G401 (cell line): ENCODE measurements around the gene USP25. TPM values are rescaled to one million over a fixed set of nuclear protein-coding genes. Genes with fewer than 3 reads are reported as not detected.
A peak's percentile ranks its signal among the peaks of the same experiment; 100 is the strongest.

Experiments
- DNase-seq: peaks from one replicate; pipeline ENCODE4 v3.0.0-alpha.2; 2015; ENCODE audit warnings: low spot score
- in situ Hi-C: cut with HindIII; loops from 2 replicates; pipeline ENCODE4 v1.10.0; 2016; ENCODE audit warnings: low sequenced_read_pairs, mixed read lengths
- total RNA-seq: library from RNA; depleted of rRNA; stranded (reverse); fragments of >200 nt; shearing (Covaris generic); gene quantifications from 2 replicates; pipeline ENCODE4 v1.2.3, GENCODE V29; 2014

Gene USP25
- total RNA-seq, 1 experiment from 2014 or later: 27.5 TPM

DNA sequence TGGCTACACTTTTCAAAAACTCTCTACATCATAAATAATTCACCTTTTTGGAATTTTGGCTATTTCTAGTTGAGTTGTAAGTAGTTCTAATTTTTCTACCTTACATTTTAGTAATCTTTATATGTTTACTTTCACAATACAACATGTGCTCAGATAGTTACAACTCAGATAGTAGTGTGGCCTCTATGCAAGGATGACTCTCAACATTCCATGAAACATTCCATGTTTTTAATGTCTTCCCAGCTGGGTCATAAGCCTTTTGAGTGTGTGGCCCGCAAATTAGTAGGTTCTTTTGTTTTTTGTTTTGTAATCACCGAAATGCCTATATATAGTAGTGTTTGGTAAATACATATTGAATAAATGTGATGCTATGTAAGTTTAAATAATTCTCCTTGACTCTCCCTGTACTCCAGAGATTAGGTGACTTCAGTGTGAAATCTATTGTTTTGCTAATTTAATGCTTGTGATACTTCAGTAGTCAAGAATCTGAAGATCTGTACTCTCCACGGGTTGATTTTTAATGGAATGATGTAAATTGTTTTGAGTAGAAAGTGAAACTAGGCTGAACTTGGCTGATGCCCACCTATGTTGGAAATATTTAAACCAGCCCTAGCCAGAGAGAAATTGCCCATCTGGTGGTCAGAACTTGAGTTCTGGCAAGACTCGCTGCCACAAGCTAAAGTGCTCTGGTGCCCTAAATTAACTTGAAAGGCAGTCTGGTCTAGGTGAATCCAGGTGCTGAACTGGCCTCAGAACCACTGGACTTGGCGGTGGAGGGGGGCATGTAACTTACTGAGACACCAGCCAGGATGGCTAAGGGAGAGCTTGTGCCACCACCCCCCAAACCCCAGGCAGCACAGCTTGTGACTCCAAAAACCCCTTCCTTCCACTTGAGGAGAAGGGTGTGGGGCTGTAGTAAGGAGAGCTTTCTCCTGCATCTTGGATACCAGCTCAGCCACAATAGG lies 165.6 kb downstream of the USP25 start:
- DNase-seq: no peak
- in situ Hi-C loops: no loop called here

DNA sequence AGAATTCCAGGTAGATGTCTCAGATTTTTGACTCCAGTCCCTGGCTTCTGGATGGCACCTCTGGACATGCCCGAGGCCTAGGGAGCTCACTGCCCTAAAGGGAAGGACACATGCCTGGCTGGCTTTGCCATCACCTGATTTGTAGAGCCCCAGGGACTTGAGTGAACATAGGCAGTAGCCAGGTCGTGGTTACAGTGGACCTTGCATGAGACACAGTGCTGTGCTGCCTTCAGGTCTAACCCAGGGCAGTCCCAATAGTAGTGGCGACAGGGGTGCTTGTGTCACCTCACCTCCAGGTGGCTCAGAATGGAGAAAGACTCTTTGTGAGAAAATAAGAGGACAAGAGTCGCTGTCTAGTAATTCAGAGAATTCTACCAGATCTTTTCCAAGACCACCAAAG lies 166.7 kb downstream of the USP25 start:
- DNase-seq: no peak
- in situ Hi-C loops: no loop called here

DNA sequence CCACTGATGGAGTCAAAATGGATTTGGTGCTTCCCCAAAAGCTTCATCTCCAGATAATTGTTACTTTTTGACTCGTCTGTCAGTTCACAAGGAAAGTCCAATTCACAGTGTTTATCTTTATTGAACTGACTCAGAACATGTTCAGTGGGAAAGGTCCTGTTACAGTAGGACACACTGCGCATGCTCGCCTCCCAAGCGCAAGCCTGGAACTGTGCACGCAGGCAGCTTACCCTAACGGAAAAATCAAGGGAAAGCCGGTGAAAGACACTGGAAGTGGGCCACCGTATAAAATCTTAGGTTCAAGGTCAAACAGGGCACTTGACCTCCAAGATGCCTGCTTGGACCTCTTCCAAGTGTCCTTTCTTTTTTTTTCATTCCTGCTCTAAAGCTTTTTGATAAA lies 174.6 kb downstream of the USP25 start:
- DNase-seq: no peak
- in situ Hi-C loops: no loop called here

DNA sequence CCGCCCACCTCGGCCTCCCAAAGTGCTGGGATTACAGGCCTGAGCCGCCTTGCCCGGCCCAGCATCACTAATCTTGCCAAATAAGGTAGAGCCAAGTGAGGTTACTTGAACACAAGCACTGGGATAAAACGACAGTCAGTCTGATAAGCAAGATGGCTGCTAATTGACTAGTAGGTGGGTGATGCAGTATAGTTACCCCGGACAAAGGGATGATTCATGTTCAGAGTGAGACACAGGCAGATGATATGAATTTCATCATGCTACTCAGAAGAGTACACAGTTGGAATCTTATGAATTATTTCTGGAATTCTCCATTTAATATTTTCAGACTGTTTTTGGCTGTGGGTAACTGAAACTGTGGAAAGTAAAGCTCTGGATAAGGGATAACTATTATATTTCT lies 178.4 kb downstream of the USP25 start:
- no peak for DNase-seq
- in situ Hi-C loops: no loop called here

DNA sequence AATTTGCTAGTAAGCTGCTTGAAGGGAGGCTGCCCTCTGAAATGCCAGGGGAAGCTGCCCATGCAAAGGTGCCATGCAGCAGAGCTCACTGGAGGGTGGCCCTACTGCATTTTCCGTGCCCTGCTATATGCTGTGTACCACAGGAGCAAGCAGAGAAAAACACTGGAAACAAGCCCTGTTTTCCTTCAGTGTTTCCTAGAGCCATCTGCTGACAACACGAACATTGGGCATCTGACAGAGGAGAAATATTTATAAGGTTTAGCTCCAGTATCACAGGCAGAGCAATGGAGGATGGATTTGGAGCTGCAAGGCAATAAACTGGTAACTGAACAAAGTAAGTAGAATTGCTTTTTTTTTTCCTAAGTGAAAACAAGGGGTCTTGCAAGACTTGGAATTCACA lies 198.4 kb downstream of the USP25 start:
- peak; percentile 82 for DNase-seq
- in situ Hi-C loops: no loop called here

DNA sequence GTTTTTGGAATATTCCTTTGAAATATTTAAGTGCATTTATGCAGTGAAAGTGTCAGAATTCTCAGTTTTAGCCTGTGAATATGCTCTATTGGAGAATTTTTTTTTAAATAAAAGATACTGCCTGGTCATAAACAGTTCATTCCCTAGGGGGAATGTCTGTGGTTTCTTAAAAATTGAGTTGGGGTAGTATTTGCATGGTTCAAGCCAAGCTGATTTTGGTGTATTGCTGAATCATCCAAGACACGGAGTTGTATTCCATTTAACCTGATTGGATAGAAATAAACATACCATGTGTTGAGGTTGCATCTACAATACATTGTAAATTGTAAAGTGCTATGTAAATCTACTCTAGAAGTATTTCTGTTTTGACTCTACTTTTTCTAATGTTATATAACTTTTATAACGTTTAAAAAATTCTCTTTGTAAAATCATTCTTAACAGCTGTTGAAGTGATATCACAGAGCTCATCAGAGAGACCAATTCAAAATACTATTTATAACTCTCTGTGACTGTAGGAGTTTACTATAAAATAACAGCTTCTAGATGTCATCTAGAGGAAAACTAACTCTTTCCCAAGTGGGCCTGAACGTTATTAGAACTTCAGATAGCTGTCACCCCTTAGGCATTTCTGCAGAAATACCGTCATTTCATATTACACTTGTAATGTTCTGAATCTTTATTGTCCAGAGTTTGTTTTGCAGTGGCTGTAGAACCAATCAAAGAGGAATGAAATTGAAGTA lies 199.1 kb downstream of the USP25 start:
- in situ Hi-C loops: no loop called here
- no peak for DNase-seq

DNA sequence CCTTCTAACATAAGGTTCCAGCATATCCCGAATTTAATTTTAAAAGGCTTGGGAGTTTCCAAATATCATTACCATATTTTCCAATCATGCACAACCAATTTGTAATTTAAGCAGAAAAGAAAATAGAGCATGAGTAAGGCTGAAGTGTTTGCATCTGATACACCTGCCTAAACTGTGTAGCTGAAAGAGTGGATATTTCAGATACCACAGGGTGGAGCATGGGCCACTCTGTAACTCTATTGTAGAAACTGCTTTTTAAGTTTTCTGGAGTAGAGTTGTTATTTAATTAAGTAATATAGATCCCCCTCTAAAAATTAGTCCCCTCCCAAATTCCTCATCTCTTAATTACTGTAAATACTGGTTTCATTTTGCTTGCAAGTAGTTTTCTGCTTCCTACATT lies 199.8 kb downstream of the USP25 start:
- no peak for DNase-seq
- in situ Hi-C loops: no loop called here
